HG03175 (cell line): ENCODE data around the gene MRPL20.
A peak's percentile ranks its signal among the peaks of the same experiment; 100 is the strongest.
"Not testable (repeated sequence)": the region's sequence is repeated elsewhere in the genome, so short reads cannot be mapped to it uniquely, and the experiment has no call there.

ENCODE experiments used
- ATAC-seq: cut with Tn5 transposase; IDR thresholded peaks from one replicate; pipeline ENCODE4 v1.9.1; 2021; ENCODE audit warnings: mild to moderate bottlenecking, moderate library complexity; ENCODE audit not compliant: unreplicated experiment

The MRPL20 gene

DNA sequence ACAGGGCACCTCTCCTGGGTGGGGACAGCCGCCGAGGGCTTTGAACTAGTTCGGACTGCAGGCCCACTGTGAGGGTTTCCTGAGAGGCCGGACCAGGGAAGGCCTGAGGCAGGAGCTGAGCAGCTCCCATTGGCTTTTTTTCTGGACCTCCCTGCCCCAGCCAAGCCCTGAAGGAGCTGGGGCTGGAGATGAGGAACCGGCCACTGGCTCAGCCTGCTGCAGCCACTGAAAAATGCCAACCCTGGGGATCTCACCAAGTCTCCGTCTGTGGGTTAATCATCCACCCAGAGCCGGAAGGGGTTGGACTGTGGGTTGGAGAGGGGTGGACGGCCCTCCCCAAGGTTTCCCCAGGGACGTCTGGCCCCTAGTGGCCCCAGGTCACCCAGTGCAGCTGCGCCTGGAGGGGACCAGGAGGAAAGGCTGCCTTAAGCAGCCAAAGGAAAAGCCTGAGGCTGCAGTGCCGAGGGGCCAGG, 30.8 kb upstream of the MRPL20 start:
- peak; percentile 70 for ATAC-seq

DNA sequence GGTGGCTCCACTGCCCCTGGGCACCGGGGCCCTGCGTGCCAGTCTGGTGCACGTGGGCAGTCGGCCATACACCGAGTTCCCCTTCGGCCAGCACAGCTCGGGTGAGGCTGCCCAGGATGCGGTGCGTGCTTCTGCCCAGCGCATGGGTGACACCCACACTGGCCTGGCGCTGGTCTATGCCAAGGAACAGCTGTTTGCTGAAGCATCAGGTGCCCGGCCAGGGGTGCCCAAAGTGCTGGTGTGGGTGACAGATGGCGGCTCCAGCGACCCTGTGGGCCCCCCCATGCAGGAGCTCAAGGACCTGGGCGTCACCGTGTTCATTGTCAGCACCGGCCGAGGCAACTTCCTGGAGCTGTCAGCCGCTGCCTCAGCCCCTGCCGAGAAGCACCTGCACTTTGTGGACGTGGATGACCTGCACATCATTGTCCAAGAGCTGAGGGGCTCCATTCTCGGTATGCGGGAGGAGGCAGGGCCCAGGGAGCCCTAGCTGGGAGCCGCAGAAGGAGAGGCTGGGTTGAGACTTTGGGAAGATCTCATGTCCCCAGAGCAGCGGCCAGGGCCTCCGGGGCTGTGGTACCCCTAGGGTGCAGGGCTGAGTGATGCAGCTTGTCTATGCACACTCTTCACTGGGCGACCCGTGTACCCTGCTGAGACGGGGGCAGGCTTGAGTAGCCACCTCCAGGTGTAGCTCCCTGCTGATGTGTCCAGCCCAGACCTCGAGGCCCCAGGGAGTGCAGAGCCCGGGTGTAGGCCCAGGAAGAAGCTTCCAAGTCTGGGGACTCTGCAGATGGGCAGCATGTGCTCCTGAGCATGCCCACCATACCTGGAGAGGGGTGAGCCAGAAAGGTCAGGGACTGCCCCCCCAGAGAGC, 30.2 kb upstream of the MRPL20 start:
- ATAC-seq: no peak

DNA sequence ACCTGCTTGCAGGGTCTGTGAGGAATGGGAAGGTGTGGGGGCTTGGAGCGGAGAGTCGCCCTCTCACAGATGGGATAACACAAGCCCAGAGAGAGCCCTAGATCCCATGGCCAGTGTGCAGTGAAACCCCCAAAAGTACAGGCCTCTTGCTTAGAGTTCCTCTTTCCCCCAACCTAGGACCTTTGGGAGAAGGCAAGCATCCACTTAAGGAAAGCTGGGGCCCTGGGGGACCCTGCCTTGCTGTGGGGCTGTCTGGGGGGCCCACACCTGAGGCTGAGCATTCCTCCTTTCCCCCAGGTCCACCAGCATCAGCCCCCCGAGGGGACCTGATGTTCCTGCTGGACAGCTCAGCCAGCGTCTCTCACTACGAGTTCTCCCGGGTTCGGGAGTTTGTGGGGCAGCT, 29.5 kb upstream of the MRPL20 start:
- no peak for ATAC-seq

DNA sequence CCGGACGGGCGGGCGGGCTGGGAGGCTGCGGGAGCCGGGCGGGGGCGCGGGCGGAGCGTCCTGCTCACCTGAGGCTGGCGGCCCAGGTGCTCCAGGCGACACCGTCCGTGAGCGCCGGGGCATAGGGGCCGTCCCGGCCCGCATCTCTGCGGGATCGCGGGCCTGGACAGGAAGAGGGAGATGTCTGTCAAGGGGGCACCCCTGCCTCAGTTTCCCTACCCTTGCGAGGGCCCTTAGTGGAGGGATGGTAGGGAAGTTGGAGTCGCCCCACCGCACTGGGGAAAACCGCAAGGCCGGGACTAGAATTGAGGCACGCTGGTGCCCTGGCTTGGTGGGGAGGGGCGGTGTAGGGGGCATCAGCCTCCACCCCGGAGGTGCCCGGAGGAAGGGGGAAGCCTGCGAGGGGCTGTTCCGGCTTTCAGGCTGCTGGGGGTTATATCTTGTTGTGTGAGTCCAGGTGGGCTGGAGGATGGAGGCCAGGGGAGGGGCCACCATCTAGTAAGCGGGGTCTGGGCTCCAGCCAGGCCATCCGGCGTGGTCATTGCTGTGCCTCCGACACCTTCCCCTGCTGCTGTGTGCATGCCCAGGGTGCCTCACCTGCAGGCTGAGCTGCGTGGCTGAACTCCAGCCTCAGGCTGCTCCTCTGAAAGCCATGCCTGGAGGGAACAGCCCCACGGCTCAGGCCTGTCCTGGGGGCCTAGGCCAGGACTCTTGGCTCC, 29.0 kb upstream of the MRPL20 start:
- ATAC-seq: no peak

DNA sequence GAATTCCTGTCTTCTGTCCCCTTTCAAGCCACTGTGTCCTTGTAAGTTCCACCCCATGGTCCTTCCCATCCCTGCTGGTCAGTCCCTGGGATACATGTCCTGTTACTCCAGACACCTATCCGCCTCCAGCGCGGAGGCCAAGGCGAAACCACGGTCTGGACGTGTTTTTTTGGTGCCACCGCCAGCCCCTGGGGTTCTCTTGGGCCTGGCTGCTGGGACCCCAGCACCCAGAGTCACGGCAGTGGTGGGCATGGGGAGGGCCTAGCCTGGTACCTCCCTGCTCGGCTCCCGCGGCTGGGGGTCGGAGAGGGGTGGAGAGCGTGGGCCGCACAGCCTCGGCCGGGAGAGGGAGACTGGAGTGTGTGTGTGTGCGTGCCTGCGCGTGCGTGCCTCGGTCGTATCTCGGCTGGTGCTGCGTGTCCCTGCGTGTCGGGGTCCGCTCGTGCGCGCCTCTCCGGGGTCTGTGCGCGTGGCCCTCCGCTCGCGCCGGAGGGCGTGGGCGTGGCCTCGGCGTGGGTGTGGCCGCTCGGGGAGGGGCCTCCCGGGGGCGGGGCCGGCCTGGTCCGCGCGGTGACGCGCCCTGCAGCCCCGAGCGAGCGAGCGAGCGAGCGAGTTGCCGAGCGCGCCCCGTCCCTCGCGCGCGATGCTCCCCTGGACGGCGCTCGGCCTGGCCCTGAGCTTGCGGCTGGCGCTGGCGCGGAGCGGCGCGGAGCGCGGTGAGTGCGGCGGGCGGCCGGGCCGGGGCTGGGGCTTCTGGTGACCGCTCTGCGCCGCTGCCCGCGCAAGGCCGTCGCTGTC, 28.2 kb upstream of the MRPL20 start, which contains the start of gene VWA1:
VWA1 (plus strand) TSS at position 585 of the 798 bp plus-strand sequence; CDS start at position 644, 59 bp downstream.
- ATAC-seq: no peak

DNA sequence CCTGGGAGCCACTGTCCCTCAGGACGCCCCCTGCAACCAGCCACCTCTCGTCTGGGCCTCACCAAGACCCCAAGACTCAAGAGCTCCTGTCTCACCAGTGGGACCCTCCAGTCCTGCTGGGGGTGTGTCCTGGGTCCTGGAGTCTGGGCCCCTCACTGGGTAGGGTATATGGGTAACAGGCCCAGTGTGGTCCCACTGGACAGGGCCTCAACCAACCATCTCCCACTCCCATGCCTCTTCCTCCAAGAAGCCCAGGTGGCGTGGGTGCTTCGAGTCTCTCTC, 27.7 kb upstream of the MRPL20 start:
- no peak for ATAC-seq

DNA sequence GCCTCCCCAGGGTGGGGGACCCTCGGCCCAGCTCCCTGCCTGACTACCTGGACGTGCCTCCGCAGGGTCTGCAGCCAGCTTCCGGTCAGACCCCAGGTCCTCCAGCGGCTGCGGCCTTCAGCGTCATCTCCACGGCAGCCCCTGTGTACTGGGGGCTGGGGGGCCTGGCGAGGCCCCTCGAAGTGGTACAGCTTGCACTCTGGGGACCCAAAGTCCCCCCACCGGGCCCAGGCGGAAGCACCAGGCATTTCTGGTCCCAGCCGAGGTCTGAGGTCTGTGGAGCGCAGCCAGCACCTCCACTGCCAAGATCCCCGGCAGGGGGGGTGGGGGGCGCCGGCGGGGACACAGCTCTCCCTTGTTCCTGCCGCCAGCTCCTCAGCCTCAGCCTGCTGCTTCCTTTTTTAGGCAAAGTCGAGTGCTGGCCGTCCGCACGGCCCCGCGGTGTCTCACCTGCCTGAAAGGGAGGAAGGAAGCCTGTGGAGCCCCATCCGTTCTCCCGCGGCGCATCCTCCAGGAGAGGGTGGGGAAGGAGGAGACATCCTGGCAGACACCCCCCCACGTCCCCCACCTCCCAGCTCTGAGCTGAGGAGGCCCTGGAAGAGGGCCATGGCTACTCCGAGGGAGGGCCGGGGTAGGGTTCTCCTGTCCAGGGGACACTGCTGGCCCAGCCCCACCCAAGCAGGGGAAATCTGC, 27.2 kb upstream of the MRPL20 start:
- no peak for ATAC-seq

DNA sequence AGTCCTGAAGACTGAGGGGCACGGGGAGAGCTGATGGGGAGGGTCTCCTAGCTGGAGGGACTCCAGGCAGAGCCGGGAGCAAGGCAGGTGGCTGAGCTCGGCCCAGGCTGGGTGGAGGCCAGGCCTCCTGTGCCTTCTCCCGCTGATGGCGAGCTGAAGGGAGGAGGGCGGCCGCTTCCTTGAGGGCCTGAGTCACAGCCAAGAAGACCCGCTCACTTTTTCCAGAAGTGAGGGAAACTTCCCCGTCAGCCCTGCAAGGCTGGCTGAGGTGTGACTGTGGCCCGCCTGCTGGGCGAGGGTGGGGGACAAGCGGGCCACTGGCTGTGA, 26.7 kb upstream of the MRPL20 start:
- ATAC-seq: no peak

DNA sequence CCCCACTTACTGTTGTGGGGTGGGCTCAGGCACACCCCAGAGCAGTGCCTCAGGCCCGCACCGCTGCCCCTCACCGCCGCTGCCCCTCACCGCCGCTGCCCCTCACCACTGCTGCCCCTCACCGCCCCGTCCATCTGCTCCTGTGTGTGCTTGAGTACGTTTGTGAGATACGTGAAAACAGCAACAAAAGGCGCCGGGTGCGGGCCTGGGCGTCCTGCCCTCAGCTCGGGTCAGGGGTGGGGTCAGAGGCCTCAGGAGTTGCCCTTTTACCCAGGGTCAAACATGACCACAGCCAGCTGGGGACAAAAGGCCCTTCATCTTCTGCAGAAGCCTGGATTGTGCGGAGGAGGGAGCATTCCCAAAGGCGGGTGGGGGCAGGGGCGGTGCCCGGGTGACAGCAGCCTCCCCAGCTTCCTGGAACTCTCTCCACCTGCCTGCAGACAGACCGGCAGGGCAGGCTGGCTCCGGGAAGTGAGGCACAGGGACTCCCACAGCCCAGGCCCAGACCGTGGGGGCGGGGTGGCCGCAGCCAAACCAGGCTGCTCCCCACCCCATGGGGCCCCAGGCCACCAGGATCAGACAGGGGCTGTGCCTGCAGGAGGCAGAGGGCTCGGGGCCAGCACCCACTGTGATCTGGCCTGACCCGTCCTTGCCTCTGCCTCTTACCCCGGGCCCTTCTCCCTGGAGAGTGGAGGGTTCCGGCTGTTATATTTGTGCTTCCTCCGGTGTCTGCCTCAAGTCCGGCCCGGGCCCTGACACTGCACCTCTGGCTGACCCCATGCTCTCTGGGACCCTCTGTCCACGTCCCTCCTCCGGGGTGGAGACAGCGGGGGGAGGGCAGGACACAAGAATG, 26.1 kb upstream of the MRPL20 start:
- ATAC-seq: no peak

DNA sequence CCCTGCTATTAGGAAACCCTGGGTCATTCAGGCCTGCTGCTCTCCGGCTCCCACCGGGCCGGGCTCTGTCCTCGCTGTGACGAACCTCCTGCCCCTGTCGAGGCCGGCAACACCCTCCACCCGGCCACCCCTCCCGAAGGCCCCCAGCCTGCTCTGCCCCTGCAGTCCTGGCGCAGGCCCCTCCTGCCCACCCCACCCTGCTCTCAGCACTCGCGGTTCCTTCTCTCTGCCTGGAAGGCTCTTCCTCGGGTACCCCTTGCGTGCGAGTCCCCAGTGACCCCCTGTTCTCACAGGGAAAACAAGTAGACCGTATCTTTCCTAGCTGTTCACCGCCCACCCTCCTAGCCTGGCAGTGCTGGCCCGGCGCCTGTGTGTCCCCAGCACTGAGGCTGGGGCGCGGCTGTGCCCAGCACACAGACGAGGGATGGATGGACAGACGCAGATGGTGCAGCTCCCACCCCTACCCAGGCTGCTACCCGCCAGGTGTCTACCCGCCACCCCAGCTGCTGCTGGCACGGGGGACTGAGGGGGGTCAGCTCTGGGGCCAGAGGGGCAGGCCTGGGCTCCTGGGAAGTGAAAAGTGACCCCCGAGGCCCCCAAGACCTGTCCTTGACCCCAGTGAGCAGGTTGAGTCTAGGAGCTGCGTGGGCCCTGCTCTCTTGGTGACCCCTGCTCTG, 25.3 kb upstream of the MRPL20 start:
- no peak for ATAC-seq

DNA sequence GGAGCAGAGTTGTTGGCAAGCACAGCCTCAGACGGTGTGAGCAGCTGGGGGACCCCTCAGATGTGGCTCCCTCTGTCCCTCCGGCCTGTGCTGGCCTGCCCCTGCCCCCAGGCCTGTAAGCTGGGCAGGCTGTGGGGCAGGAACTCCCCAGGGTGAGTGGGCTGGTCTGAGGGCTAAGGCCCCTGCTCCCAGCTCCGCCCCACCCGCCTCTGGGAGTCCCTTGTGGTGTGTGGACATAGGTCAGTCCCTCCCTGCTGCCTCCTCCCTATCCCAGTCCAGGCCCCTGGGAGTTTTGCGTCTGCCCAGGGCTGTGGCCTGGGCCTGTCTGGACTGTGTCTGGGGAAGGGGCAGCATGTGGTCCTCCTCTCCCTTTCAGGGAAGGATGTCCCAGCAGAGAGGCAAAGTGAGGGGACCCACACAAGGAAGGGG, 24.8 kb upstream of the MRPL20 start:
- ATAC-seq: no peak

DNA sequence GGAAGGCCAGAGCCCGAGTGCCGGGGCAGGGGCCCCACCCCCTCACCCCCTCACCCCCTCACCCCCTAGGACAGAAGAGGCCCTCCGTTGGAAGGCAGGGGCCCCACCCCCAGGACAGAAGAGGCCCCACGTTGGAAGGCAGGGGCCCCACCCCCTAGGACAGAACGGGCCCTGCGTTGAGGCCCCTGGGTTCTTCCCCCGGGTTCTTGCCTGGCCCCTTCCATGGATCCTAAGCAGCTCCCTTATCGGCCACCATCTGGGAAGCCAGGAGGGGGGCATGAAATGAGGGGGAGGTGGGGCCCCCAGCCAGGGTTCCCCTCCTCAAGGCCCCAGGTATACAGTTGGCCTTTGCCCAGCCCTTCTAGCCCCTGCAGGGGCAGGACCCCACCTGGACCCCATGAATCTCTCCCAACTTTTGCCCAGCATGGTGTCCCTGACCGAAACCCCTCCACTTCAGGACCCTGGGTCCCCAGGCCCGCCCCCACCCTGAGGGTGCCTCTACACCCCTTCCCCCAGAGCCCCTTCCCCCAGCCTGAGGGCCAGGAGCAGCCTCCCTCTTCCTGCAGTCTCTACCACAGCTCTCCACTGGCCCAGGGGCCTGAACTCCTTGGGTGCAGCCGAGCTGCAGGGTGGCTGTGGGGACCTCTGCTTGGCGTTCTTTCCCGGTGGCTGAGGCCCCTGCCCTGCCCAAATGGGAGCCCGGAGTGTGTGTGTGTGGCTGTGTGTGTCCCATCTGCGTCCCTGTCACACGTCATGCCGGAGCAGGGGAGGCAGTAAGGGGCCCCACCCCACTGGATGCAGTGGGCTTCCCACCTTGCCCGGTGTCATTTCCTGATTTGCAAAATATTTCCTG, 24.1 kb upstream of the MRPL20 start:
- ATAC-seq: no peak

DNA sequence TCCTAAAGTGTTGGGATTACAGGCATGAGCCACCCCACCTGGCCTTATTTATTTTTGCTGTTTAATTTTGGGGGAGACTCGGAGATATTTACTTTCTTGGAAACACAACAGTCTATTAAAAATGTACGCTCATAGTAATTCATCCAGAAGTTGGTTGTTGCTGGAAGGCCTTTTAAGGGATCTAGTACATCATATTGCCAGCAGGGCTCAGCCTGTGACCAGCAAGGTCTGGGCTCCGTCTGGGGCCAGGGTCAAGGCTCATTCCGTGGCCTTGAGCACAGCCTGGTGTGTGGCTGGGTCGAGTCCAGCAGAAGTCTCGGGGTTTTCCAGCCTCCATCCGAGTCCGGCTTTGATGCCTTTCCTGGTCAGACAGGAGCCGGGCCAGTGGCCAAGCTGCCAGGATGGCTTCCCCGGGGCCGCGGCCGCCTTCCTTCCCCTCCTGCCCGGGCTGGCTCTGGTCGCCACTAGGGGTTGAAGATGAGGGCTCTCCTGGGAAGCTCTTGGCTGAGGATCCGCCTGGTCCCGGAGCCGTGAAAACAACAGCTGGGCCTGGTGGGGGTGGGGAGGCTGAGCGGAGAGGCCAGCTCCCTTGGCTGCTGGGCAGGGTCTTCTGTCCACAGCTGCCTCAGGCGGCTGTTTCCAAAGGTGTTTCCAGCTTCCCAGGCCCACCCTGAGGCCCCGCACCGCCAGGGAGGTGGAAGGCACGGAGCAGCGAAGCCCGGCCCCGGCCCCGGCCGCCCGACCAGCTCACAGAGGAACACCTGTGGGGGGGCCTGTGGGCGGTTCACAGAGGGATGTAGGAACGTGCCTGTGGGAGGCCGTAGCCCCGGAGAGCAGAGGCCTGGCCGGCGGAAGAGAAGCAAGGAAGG, 23.3 kb upstream of the MRPL20 start:
- ATAC-seq: no peak

DNA sequence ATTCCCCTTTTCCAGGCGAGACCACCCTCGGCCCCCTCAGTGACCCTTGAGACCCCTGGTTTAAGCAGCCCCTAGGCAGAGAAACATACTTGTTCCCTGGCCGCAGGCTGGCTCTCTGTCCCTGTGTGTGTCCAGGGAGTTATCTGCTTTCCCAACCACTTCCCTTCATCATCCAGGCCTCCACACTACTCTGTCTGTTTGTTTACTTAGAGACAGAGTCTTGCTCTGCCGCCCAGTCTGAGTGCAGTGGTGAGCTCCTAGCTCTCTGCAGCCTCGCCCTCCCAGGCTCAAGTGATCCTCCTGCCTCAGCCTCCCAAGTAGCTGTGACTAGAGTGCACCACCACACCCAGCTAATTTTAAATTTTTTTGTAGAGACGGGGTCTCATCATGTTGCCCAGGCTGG, 22.6 kb upstream of the MRPL20 start:
- no peak for ATAC-seq

DNA sequence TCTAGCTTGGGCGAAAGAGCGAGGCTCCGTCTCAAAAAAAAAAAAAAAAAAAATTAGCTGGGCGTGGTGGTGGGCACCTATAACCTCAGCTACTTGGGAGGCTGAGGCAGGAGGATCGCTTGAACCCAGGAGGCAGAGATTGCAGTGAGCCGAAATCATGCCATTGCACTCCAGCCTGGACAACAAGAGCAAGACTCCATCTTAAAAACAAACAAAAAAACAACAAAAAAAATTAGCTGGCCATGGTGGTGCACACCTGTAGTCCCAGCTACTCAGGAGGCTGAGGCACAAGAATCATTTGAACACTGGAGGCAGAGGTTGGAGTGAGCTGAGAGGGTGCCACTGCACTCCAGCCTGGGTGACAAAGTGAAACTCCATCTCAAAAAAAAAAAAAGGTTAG, 21.9 kb upstream of the MRPL20 start:
- not testable (repeated sequence) for ATAC-seq

DNA sequence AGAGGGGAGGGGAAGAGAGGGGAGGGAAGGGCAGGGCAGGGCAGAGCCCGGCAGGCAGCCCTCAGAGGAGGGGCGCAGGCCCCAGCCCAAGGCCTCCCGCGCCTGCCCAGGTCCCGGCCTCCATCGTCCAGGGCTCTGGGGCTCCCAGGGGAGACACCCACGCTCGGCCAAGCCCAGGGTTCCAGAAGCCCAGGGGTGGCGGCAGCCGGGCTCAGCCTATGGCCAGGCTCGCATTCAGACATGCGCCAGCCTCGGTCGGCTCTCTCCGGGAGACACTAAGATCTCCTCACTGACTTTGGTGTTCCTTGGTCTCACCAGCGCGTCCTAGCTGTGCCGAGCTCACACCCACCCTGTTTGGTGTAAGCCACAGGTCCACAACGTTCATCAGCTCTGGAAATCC, 21.1 kb upstream of the MRPL20 start:
- ATAC-seq: no peak

DNA sequence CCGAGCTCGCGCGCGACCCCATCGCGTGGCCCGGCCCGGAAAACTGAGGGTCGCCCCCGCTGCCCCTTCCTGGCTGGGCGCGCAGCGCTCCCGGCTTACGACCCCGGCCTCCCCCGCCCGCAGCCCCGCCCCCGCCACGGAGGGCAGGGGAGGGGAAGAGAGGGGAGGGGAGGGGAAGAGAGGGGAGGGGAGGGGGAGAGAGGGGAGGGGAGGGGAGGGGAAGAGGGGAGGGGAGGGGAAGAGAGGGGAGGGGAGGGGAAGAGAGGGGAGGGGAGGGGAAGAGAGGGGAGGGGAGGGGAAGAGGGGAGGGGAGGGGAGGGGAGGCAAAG, 20.7 kb upstream of the MRPL20 start:
- no peak for ATAC-seq
